Fibroblast of lung (primary cell): ENCODE data around the gene NRF1. TPM values are rescaled to one million over a fixed set of nuclear protein-coding genes. Genes with fewer than 3 reads are reported as not detected.

Experiments used
- DNase-seq, 2 donors: peaks; one replicate each; pipeline versions ENCODE4 v3.0.0 to v3.0.0-alpha.2; 2010; ENCODE audit warnings: low read depth in 2 of 2
- H2AFZ ChIP-seq: 2 replicates; pipeline ENCODE4 v1.5.1; 2012; ENCODE audit warnings: low read length, control low read depth, inconsistent platforms
- H3K27ac ChIP-seq: 2 replicates; pipeline ENCODE4 v1.5.1; 2011; ENCODE audit warnings: low read length, control low read depth; ENCODE audit not compliant: insufficient read depth
- H3K27me3 ChIP-seq: 2 replicates; pipeline ENCODE4 v1.5.1; 2011; ENCODE audit warnings: mild to moderate bottlenecking, low read length; ENCODE audit not compliant: control insufficient read depth, insufficient read depth
- H3K36me3 ChIP-seq: 2 replicates; pipeline ENCODE4 v1.5.1; 2011; ENCODE audit warnings: low read length; ENCODE audit not compliant: control insufficient read depth, insufficient read depth
- H3K4me1 ChIP-seq: 2 replicates; pipeline ENCODE4 v1.5.1; 2011; ENCODE audit warnings: low read length; ENCODE audit not compliant: control insufficient read depth, insufficient read depth; ENCODE audit errors: extremely low read depth
- H3K4me2 ChIP-seq: 2 replicates; pipeline ENCODE4 v1.5.1; 2011; ENCODE audit warnings: low read length, control low read depth; ENCODE audit not compliant: insufficient read depth; ENCODE audit errors: extremely low read depth
- H3K4me3 ChIP-seq, 4 experiments: fragments of 200-600 bp in 1 of 4; sonication (generic) in 1 of 4; replicated peaks in 1 of 4; 2 replicates each; pipeline ENCODE4 v1.5.1; 2011 to 2016; ENCODE audit warnings: low read length in 4 of 4, low read depth in 3 of 4, mild to moderate bottlenecking in 3 of 4, control low read depth in 2 of 4, inconsistent platforms in 1 of 4, mixed read lengths in 1 of 4; ENCODE audit not compliant: insufficient read depth in 1 of 4; ENCODE audit errors: control extremely low read depth in 1 of 4
- H3K79me2 ChIP-seq: 2 replicates; pipeline ENCODE4 v1.5.1; 2012; ENCODE audit warnings: mild to moderate bottlenecking, low read length, inconsistent platforms; ENCODE audit not compliant: control insufficient read depth, insufficient read depth
- H3K9ac ChIP-seq: 2 replicates; pipeline ENCODE4 v1.5.1; 2011; ENCODE audit warnings: mild to moderate bottlenecking, low read length, control low read depth; ENCODE audit not compliant: insufficient read depth
- H3K9me3 ChIP-seq: 2 replicates; pipeline ENCODE4 v1.5.1; 2012; ENCODE audit warnings: low read depth, low read length; ENCODE audit not compliant: control insufficient read depth, insufficient read depth
- H4K20me1 ChIP-seq: 2 replicates; pipeline ENCODE4 v1.5.1; 2011; ENCODE audit warnings: low read length; ENCODE audit not compliant: control insufficient read depth, insufficient read depth; ENCODE audit errors: extremely low read depth
- EZH2 ChIP-seq: IDR thresholded peaks from 2 replicates; pipeline ENCODE4 v1.5.1; 2012; ENCODE audit warnings: low read length, control low read depth, mild to moderate bottlenecking; ENCODE audit errors: missing control alignments
- polyA plus RNA-seq, 2 donors: library from polyadenylated mRNA; depleted of rRNA in 1 of 2; stranded (reverse) in 1 of 2; unstranded in 1 of 2; fragments of >200 nt; gene quantifications; 2 replicates each; pipeline ENCODE4 v1.2.1, GENCODE V29; 2011 to 2012; ENCODE audit warnings: missing spikeins in 1 of 2
- total RNA-seq: library from RNA; depleted of rRNA; stranded (reverse); fragments of >200 nt; gene quantifications from 2 replicates; pipeline ENCODE4 v1.2.1, GENCODE V29; 2014
- TF ChIP-seq, protein P1 (sequence below), 2 donors: IDR thresholded peaks in 1 of 2; conservative IDR thresholded peaks in 1 of 2; 1 replicate in 1 of 2; 2 replicates in 1 of 2; pipeline ENCODE4 v1.5.1; 2011 to 2012; ENCODE audit warnings: low read length in 2 of 2, control low read depth in 1 of 2, inconsistent platforms in 1 of 2, low read depth in 1 of 2, mild to moderate bottlenecking in 1 of 2

The NRF1 gene
- total and polyA plus RNA-seq, 2 donors (not counting 1 experiment from before 2014, with no cell fraction given) = 7.3 to 15.5 TPM

DNA sequence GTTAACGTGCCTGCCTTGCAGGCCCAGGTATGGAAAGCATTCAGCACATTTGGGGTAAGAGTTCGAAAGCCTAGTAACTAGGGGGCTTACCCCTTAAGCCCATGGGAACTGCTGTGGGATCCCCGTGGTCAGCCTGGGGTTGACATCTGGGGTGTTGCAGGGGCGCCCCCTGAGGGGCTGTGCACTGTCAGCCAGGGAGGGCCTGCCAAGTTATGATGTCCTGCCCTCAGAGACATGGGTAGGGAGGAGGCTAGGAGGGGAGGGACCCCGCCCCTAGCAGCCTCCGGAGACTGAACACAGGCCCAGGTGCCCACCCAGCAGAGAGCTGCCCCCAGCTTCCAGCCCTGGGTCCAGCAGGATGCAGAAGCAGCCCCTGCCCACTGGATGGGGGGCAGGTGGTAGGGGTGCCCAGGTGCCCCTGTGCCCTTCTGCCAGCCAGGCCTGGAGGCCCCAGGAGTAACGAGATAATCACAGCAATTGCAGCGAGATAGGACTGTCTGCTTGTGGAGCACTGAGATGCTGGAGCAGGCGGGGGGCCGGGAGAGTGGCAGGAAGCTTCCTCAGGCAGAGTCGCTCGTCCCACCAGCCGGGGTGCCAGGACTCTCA, 187.9 kb downstream of the NRF1 start:
- Histone ChIP-seq H4K20me1 (no peaks in the 10 kb centered on the region), H2AFZ (no peak overlapping the region), H3K4me1 (no peaks in the 10 kb centered on the region), H3K79me2 (no peaks in the 10 kb centered on the region), H3K27ac (no peak overlapping the region), H3K27me3 (no peaks in the 10 kb centered on the region), H3K36me3 (no peaks in the 10 kb centered on the region), H3K9ac (no peak overlapping the region), H3K4me3 (no peak overlapping the region), H3K4me2 (no peak overlapping the region), H3K9me3 (no peaks in the 10 kb centered on the region)
- TF ChIP-seq, protein P1, sequence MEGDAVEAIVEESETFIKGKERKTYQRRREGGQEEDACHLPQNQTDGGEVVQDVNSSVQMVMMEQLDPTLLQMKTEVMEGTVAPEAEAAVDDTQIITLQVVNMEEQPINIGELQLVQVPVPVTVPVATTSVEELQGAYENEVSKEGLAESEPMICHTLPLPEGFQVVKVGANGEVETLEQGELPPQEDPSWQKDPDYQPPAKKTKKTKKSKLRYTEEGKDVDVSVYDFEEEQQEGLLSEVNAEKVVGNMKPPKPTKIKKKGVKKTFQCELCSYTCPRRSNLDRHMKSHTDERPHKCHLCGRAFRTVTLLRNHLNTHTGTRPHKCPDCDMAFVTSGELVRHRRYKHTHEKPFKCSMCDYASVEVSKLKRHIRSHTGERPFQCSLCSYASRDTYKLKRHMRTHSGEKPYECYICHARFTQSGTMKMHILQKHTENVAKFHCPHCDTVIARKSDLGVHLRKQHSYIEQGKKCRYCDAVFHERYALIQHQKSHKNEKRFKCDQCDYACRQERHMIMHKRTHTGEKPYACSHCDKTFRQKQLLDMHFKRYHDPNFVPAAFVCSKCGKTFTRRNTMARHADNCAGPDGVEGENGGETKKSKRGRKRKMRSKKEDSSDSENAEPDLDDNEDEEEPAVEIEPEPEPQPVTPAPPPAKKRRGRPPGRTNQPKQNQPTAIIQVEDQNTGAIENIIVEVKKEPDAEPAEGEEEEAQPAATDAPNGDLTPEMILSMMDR (conservative IDR thresholded peaks at IDR 0.05 in 1 of 2, IDR thresholded peaks at IDR 0.05 in 1 of 2; ENCODE audit: low read depth in 1 of 2, low read length in 2 of 2) = no peak
- no peak for TF ChIP-seq EZH2
- no peak for DNase-seq

DNA sequence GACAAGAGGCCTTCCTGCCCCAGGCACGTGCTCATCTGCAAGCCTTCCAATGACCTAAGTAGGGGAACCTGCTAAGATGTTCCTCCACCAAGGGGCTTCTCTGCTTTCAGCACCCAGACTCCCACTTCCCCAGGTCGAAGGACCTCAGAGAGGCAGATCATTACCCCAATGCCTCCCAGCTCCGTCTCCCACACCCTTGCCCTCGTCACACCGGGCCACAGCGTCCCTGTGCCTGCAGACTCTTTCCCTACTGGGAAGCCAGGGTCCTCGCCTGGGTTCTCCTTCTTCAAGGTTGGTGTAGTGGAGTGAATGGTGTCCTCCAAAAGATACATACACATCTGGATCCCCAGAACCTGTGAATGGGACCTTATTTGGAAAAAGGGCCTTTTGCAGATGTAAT, 189.4 kb downstream of the NRF1 start:
- H3K9ac ChIP-seq = no peak overlapping the region
- TF ChIP-seq, protein P1 (conservative IDR thresholded peaks at IDR 0.05 in 1 of 2, IDR thresholded peaks at IDR 0.05 in 1 of 2; ENCODE audit: low read depth in 1 of 2, low read length in 2 of 2) = no peak
- no peak for TF ChIP-seq EZH2
- no peaks in the 10 kb centered on the region for H3K27me3 ChIP-seq
- H3K4me1 ChIP-seq = no peaks in the 10 kb centered on the region
- no peak overlapping the region for H2AFZ ChIP-seq
- H3K36me3 ChIP-seq = no peaks in the 10 kb centered on the region
- no peak overlapping the region for H3K4me2 ChIP-seq
- no peaks in the 10 kb centered on the region for H3K9me3 ChIP-seq
- H3K79me2 ChIP-seq = no peaks in the 10 kb centered on the region
- DNase-seq = no peak
- H3K27ac ChIP-seq = no peak overlapping the region
- no peaks in the 10 kb centered on the region for H4K20me1 ChIP-seq
- no peak overlapping the region for H3K4me3 ChIP-seq

DNA sequence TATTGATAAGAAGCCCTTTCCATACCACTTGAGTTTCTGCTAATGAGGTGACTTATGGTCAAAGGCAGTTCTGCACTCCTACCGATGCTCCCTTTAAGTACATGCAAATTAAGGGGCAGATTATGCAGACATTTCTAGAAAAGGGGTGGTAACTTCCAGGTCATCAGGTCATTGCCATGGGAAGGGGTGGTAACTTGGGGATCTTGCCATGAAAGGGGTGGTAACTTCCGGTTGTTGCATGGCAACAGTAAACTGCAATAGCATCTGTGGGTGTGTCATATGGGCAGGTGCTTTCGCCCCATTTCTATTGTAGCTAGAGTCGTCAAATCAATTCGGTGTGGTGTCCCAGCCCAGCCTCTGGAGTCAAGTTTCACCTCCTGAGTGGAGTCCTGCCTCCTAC, 190.4 kb downstream of the NRF1 start:
- no peak overlapping the region for H3K4me3 ChIP-seq
- H3K9me3 ChIP-seq = no peaks in the 10 kb centered on the region
- no peak overlapping the region for H3K27ac ChIP-seq
- no peaks in the 10 kb centered on the region for H3K79me2 ChIP-seq
- no peak for DNase-seq
- H3K4me1 ChIP-seq = no peaks in the 10 kb centered on the region
- no peak overlapping the region for H3K9ac ChIP-seq
- H4K20me1 ChIP-seq = no peaks in the 10 kb centered on the region
- no peak overlapping the region for H2AFZ ChIP-seq
- H3K4me2 ChIP-seq = no peak overlapping the region
- H3K27me3 ChIP-seq = no peaks in the 10 kb centered on the region
- TF ChIP-seq, protein P1 (conservative IDR thresholded peaks at IDR 0.05 in 1 of 2, IDR thresholded peaks at IDR 0.05 in 1 of 2; ENCODE audit: low read depth in 1 of 2, low read length in 2 of 2) = no peak
- TF ChIP-seq EZH2 = no peak
- H3K36me3 ChIP-seq = no peaks in the 10 kb centered on the region
